Activated naive CD8-positive, alpha-beta T cell treated with anti-CD3 and anti-CD28 coated beads, Interleukin-2, amount 10 ng/mL, durations not matched to agents 7 days and 5 days (primary cell): Measurements from ENCODE around the gene KIF14. TPM values are rescaled to one million over a fixed set of nuclear protein-coding genes. Genes with fewer than 3 reads are reported as not detected.
"Not testable (repeated sequence)": the region's sequence is repeated elsewhere in the genome, so short reads cannot be mapped to it uniquely, and the experiment has no call there.

Experiments
- ATAC-seq: fragments of 150-1000 bp; cut with Tn5 transposase; one replicate; pipeline ENCODE4 v1.10.0; 2021; ENCODE audit warnings: low read depth, moderate library complexity
- POLR2A ChIA-PET: fragments of 350-600 bp; sonication (Branson Sonifier 250); formaldehyde crosslinking; loops from one replicate; lab custom pipeline; 2021; ENCODE audit warnings: antibody characterized with exemption; lab: Charles Lee
- DNase-seq: peaks from one replicate; pipeline ENCODE4 v3.0.0; 2021
- H3K27ac Mint-ChIP-seq: one replicate; pipeline ENCODE4 v1.8.0; 2022; ENCODE audit warnings: mild to moderate bottlenecking, mixed read lengths
- H3K27me3 Mint-ChIP-seq: one replicate; pipeline ENCODE4 v1.8.0; 2022; ENCODE audit warnings: mild to moderate bottlenecking, moderate library complexity, mixed read lengths
- H3K36me3 Mint-ChIP-seq: one replicate; pipeline ENCODE4 v1.8.0; 2021; ENCODE audit warnings: mild to moderate bottlenecking, mixed read lengths
- H3K4me1 Mint-ChIP-seq: one replicate; pipeline ENCODE4 v1.8.0; 2021; ENCODE audit warnings: mixed read lengths
- H3K4me3 Mint-ChIP-seq: one replicate; pipeline ENCODE4 v1.8.0; 2022; ENCODE audit warnings: mild to moderate bottlenecking, moderate library complexity, mixed read lengths
- H3K9me3 Mint-ChIP-seq: one replicate; pipeline ENCODE4 v1.8.0; 2021; ENCODE audit warnings: mixed read lengths
- total RNA-seq, 2 experiments: library from RNA; stranded (reverse); gene quantifications; one replicate each; pipeline ENCODE4 v1.2.3, GENCODE V29; 2021

The KIF14 gene
- total RNA-seq, 2 experiments from 2014 or later, result 20.1 to 20.3 TPM

GRCh38 chr1:200552737-200553136, 67.8 kb downstream of the KIF14 start:
- H3K27ac Mint-ChIP-seq, H3K4me3 Mint-ChIP-seq, DNase-seq, H3K9me3 Mint-ChIP-seq, H3K4me1 Mint-ChIP-seq, ATAC-seq, H3K27me3 Mint-ChIP-seq: not testable (repeated sequence)
- POLR2A ChIA-PET, result interaction anchor here (0.6 kb wide), 1 partner anchor 410 kb away, joined by 3 read pairs; no protein-coding TSS in a partner anchor
- peaks cover 13% of the 10 kb centered on the region for H3K36me3 Mint-ChIP-seq

DNA sequence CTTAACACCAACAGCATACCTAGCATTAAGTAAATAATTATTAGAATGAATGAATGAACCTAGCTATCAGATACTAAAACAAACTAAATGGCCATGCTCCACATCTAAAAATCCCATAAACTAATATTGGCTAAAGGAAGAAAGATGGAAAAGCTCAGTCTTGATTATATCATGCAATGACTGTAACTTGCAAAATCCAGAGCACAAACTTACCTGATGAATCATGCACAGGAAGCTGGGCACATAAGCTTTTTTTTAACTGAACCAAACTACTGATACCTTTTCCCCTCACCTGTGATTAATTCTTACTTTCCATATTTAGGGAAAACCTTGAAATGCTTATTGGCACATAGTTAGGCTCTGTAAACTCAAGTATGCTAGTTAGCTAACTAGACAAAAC, 70.2 kb downstream of the KIF14 start:
- no peak for ATAC-seq
- Mint-ChIP-seq H3K9me3 (no peaks in the 10 kb centered on the region), H3K36me3 (peaks cover 14% of the 10 kb centered on the region), H3K4me3 (no peak overlapping the region), H3K4me1 (peaks cover 15% of the 10 kb centered on the region), H3K27ac (no peak overlapping the region), H3K27me3 (no peaks in the 10 kb centered on the region)
- no peak for DNase-seq
- POLR2A ChIA-PET, result no interaction called here

DNA sequence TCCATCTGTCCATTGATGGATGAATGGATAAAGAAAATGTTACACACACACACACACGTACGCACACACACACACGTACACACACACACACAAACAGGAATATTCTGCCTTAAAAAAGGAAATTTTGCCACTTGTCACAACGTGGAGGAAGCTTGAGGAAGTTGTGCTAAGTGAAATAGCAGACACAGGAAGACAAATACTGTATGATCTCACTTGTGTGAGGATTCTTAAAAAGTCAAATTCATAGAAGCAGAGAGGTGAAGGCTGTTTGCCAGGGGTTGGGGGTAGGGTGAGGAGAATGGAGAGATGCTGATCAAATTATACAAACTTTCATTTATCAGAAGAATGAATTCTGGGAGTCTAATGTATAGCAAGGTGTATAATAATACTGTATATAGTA, 73.2 kb downstream of the KIF14 start:
- peaks cover 15% of the 10 kb centered on the region for H3K4me1 Mint-ChIP-seq
- peaks cover 6% of the 10 kb centered on the region for H3K27me3 Mint-ChIP-seq
- ATAC-seq (no peak), DNase-seq (no peak)
- H3K36me3 Mint-ChIP-seq, result peaks cover 7% of the 10 kb centered on the region
- H3K4me3 Mint-ChIP-seq, result no peak overlapping the region
- POLR2A ChIA-PET, result no interaction called here
- H3K27ac Mint-ChIP-seq, result peak overlapping the region; percentile 5
- H3K9me3 Mint-ChIP-seq, result no peaks in the 10 kb centered on the region

GRCh38 chr1:200546577-200546976, 74.0 kb downstream of the KIF14 start:
- ATAC-seq (no peak), DNase-seq (no peak)
- no peak overlapping the region for H3K27ac Mint-ChIP-seq
- H3K36me3 Mint-ChIP-seq, result peaks cover 6% of the 10 kb centered on the region
- peaks cover 15% of the 10 kb centered on the region for H3K4me1 Mint-ChIP-seq
- H3K4me3 Mint-ChIP-seq, result no peak overlapping the region
- POLR2A ChIA-PET, result no interaction called here
- peaks cover 6% of the 10 kb centered on the region for H3K27me3 Mint-ChIP-seq
- H3K9me3 Mint-ChIP-seq, result no peaks in the 10 kb centered on the region

DNA sequence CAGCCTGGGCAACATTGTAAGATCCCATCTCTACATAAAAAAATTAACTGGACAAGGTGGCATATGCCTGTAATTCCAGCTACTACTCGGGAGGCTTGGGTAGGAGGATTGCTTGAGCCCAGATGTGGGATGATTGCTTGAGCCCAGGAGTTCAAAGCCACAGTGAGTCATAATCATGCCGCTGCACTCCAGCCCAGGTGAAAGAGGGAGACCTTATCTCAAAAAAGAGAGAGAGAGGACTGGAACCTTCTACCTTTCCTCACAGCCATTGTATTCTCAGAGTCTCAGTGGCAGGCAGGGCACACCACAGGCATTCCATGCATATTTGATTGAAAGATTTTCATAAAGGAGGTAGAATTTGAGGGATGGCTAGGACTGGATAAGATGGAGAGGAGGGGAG, 78.4 kb downstream of the KIF14 start:
- POLR2A ChIA-PET, result no interaction called here
- ATAC-seq, result no peak
- no peak overlapping the region for H3K4me3 Mint-ChIP-seq
- no peak for DNase-seq
- peaks cover 5% of the 10 kb centered on the region for H3K9me3 Mint-ChIP-seq
- peaks cover 14% of the 10 kb centered on the region for H3K27me3 Mint-ChIP-seq
- H3K36me3 Mint-ChIP-seq, result peaks cover 2% of the 10 kb centered on the region
- no peak overlapping the region for H3K27ac Mint-ChIP-seq
- peaks cover 6% of the 10 kb centered on the region for H3K4me1 Mint-ChIP-seq

DNA sequence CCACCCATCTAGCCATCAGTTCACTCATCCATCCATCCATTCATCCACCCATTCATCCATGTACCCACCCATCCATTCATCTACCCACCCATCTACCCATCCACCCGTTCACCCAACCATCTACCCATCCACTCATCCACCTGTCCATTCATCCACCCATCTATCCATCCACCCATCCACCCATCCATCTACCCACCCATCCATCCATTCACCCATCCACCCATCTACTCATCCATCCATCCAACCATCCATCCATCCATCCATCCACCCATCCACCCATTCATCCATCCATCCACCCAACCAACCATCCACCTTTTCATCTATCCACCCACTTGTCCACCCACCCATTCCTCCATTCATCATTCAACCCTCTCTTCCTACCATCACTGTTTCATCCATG, 80.3 kb downstream of the KIF14 start:
- H3K9me3 Mint-ChIP-seq, result peaks cover 5% of the 10 kb centered on the region
- no peak overlapping the region for H3K27ac Mint-ChIP-seq
- no peaks in the 10 kb centered on the region for H3K36me3 Mint-ChIP-seq
- H3K27me3 Mint-ChIP-seq, result peaks cover 14% of the 10 kb centered on the region
- no peak overlapping the region for H3K4me3 Mint-ChIP-seq
- POLR2A ChIA-PET, result no interaction called here
- ATAC-seq (no peak), DNase-seq (no peak)
- no peaks in the 10 kb centered on the region for H3K4me1 Mint-ChIP-seq

DNA sequence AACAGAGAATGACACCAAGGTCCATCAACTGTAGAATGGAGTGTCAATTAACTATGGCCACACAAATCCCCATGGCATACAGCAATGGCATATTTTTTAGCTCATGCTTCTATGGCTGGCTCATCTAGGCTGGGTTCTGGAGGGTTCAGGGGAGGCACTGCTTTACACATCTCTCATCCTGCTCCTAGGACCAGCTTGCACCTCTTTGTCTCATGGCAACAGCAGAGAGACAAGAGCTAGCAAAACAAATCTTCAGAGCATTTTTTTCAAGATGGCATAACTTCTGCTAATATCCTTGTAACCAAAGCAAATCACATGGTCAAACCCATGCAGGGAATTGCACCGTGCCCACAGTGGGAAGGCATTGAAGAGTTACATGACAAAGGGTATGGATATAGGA, 82.4 kb downstream of the KIF14 start:
- POLR2A ChIA-PET, result no interaction called here
- H3K36me3 Mint-ChIP-seq, result no peaks in the 10 kb centered on the region
- no peak for ATAC-seq
- H3K4me3 Mint-ChIP-seq, result no peak overlapping the region
- H3K27ac Mint-ChIP-seq, result no peak overlapping the region
- no peak for DNase-seq
- peaks cover 5% of the 10 kb centered on the region for H3K9me3 Mint-ChIP-seq
- H3K27me3 Mint-ChIP-seq, result peaks cover 8% of the 10 kb centered on the region
- no peaks in the 10 kb centered on the region for H3K4me1 Mint-ChIP-seq

DNA sequence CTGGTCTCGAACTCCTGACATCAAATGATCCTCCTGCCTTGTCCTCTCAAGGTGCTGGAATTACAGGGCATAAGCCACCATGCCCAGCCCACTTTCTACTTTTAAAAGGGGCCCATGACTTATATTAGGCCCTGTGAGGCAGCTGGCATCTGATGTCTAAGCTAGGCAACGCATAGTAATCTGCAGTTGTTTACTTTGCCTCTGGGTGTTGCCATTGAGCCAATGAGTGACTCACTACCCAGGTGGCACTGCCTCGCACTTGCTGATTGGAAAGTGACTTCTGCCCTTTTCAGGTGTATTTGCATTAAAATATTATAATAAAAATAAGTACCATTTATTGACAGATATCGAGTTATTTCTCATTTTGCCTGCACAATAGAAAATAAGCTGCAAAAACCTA, 84.9 kb downstream of the KIF14 start:
- H3K4me3 Mint-ChIP-seq, result no peak overlapping the region
- H3K9me3 Mint-ChIP-seq, result peaks cover 4% of the 10 kb centered on the region
- no peak overlapping the region for H3K27ac Mint-ChIP-seq
- H3K4me1 Mint-ChIP-seq, result peaks cover 8% of the 10 kb centered on the region
- POLR2A ChIA-PET, result no interaction called here
- ATAC-seq (no peak), DNase-seq (no peak)
- no peaks in the 10 kb centered on the region for H3K36me3 Mint-ChIP-seq
- H3K27me3 Mint-ChIP-seq, result peaks cover 1% of the 10 kb centered on the region

DNA sequence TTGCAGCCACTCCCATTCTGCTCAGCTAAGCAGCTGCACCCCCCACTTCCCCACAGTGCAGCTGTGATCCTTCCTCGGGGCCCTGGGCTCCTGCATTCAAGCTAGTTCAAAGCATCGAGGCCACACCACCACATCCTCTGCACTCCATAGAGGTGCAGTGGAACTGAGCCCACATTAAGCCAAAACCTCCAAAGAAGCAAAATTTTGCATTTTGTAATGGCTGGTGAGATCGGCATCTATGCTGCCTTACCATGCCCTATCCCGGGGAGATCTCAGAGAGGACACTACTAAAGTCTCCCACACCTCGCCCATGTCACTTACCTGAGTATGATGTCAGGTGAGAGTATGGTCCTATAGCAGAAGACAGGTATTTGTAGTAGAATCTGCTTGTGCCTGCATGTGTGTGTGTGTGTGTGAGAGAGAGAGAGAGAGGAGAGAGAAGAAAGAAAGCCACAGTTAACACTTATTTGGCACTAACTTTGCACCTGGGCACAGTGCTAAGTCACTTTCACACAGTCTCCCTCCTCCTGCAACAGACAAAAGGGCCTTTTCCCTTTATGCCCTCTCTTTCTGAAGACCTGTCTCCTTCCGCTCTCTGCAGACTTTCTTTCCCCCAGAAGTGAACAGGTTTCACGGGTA, 89.8 kb downstream of the KIF14 start:
- H3K36me3 Mint-ChIP-seq, result no peaks in the 10 kb centered on the region
- peak; percentile 69 for DNase-seq
- H3K4me3 Mint-ChIP-seq, result peak overlapping the region; percentile 74
- peaks cover 18% of the 10 kb centered on the region for H3K4me1 Mint-ChIP-seq
- POLR2A ChIA-PET, result interaction anchor here (0.5 kb wide), 1 partner anchor 9 kb away, joined by 4 read pairs; no protein-coding TSS in a partner anchor
- no peaks in the 10 kb centered on the region for H3K9me3 Mint-ChIP-seq
- no peaks in the 10 kb centered on the region for H3K27me3 Mint-ChIP-seq
- peak; percentile 100 for ATAC-seq
- H3K27ac Mint-ChIP-seq, result peak overlapping the region; percentile 93

- Mint-ChIP-seq H3K4me1 (peaks cover 18% of the 10 kb centered on the region), H3K36me3 (no peaks in the 10 kb centered on the region), H3K27ac (no peak overlapping the region), H3K9me3 (no peaks in the 10 kb centered on the region), H3K27me3 (peaks cover 3% of the 10 kb centered on the region), H3K4me3 (no peak overlapping the region)
- no peak for DNase-seq
- POLR2A ChIA-PET, result no interaction called here
- ATAC-seq, result no peak
These were observed 91.5 kb downstream of the KIF14 start for GRCh38 chr1:200528858-200529606.

- no peaks in the 10 kb centered on the region for H3K36me3 Mint-ChIP-seq
- H3K27ac Mint-ChIP-seq, result no peak overlapping the region
These were observed 92.9 kb downstream of the KIF14 start for GRCh38 chr1:200527670-200528069.

DNA sequence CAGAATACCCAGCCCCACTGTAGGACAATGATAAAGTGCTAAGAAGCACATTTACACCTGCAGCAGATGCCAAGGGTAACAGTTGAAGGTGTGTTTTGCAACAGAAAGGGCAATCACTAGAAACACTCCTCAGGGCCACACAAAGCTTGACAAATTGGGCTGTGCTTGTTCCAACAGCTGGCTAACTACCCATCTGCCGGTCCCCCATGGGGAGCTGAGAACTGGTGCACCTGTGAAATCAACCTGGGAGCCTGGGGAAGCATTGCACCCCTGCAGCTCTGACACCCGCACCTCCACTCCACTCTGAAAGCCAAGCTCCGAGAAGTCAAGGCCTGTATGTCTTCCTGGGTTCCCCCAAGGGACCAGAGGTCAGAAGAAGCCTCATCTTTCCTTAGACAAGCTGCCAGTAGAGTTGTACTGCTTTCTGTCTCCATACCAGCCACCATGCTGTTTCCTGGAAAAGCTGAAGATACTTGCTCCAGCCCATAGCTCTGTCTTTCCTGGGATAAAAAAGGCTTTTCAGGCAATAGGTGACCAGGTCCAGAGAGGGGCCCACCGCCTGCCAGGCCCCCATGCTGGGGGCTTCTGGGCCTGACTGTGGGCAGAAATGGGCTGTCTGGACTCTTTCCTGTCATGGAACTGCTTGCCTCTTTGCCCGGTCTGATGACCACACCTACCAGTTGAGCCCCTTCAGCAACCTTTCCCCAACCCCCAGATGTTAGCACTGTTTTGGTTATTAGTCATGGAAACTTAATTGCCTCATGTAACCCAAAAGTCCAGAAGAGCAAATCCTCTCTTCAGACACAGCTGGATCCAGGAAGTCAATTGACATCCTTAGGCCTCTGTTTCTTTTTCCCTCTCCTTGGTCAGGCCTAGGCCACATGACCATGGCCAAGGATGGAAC, 93.6 kb downstream of the KIF14 start:
- peaks cover 18% of the 10 kb centered on the region for H3K4me1 Mint-ChIP-seq
- H3K36me3 Mint-ChIP-seq, result no peaks in the 10 kb centered on the region
- no peak overlapping the region for H3K4me3 Mint-ChIP-seq
- no peaks in the 10 kb centered on the region for H3K9me3 Mint-ChIP-seq
- no peak overlapping the region for H3K27ac Mint-ChIP-seq
- POLR2A ChIA-PET, result interaction anchor here (0.8 kb wide), 1 partner anchor 53 kb away, joined by 3 read pairs; no protein-coding TSS in a partner anchor
- H3K27me3 Mint-ChIP-seq, result peaks cover 3% of the 10 kb centered on the region
- ATAC-seq (no peak), DNase-seq (no peak)

More at GRCh38 chr1:200527670-200528069, 92.9 kb downstream of the KIF14 start:
- peaks cover 3% of the 10 kb centered on the region for H3K27me3 Mint-ChIP-seq
- H3K9me3 Mint-ChIP-seq, result no peaks in the 10 kb centered on the region
- no peak overlapping the region for H3K4me3 Mint-ChIP-seq
- H3K4me1 Mint-ChIP-seq, result peaks cover 18% of the 10 kb centered on the region
- ATAC-seq (no peak), DNase-seq (no peak)
- POLR2A ChIA-PET, result no interaction called here
